ENCODE measurements around the gene GRM5. TPM values are rescaled to one million over a fixed set of nuclear protein-coding genes. Genes with fewer than 3 reads are reported as not detected.

Gene GRM5
- total RNA-seq, 3 donors from 2014 or later = 0.33 TPM; not detected in 2

DNA sequence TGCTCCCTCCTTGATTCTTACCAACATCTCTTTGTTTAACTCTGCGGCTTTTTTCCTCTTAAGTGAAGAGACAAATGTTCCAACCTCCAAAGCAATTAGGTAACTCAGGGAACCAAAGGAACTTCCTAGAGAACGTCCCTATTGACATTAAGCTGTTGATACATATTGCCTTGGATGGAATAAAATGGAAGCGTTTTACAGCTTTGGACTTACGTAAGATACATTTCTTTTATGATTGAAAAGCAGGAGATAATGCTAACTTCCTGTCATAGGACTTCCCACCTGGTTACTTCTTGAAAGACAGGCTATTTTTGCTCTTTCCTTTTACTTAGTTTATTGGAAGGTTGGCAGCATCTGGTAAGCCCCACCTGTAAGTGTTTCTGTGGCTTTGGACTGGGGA is 482.5 kb downstream of the GRM5 start:
- Histone ChIP-seq H3K4me1 (no peaks in the 10 kb centered on the region), H3K36me3 (no peaks in the 10 kb centered on the region), H3K9me3 (no peaks in the 10 kb centered on the region), H3K27me3 (no peaks in the 10 kb centered on the region), H3K27ac (no peak overlapping the region), H3K4me3 (no peak overlapping the region)
- TF ChIP-seq POLR2A (IDR thresholded peaks at IDR 0.05) (no peak), POLR2AphosphoS5 (IDR thresholded peaks at IDR 0.05) (no peak)
- TF ChIP-seq, protein P1, sequence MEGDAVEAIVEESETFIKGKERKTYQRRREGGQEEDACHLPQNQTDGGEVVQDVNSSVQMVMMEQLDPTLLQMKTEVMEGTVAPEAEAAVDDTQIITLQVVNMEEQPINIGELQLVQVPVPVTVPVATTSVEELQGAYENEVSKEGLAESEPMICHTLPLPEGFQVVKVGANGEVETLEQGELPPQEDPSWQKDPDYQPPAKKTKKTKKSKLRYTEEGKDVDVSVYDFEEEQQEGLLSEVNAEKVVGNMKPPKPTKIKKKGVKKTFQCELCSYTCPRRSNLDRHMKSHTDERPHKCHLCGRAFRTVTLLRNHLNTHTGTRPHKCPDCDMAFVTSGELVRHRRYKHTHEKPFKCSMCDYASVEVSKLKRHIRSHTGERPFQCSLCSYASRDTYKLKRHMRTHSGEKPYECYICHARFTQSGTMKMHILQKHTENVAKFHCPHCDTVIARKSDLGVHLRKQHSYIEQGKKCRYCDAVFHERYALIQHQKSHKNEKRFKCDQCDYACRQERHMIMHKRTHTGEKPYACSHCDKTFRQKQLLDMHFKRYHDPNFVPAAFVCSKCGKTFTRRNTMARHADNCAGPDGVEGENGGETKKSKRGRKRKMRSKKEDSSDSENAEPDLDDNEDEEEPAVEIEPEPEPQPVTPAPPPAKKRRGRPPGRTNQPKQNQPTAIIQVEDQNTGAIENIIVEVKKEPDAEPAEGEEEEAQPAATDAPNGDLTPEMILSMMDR (IDR thresholded peaks at IDR 0.05) = no peak
- no peak for DNase-seq (ENCODE audit: low spot score in 2 of 2)
- intact Hi-C loops (cut with DNase I; ENCODE audit: low total_unique reads) = loop anchor here (10.0 kb wide), 1 partner anchor 978 kb away; no protein-coding TSS in a partner anchor

DNA sequence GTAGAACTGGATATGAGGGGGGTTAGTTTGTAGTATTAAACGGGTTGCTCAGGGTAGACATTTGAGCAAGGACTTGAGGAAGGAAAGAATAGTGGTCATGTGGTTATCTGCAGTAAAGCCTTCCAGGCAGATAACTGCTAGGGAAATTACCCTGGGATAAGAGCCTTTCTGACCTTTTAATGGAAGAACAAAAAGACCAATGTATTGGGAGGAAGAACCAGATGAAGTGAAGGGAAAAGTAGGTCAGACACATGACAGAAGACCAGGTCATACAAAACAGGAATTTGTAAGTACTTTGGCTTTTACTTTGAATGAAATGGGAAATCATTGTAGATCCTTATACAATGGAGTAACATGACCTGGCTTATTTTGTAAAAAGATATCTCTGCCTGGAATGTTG is 486.3 kb downstream of the GRM5 start:
- no peak for TF ChIP-seq POLR2AphosphoS5 (IDR thresholded peaks at IDR 0.05)
- TF ChIP-seq, protein P1 (IDR thresholded peaks at IDR 0.05) = no peak
- no peak for TF ChIP-seq POLR2A (IDR thresholded peaks at IDR 0.05)
- Histone ChIP-seq H3K27me3 (no peaks in the 10 kb centered on the region), H3K9me3 (no peaks in the 10 kb centered on the region), H3K4me3 (no peak overlapping the region), H3K4me1 (no peaks in the 10 kb centered on the region), H3K27ac (no peak overlapping the region), H3K36me3 (no peaks in the 10 kb centered on the region)
- intact Hi-C loops (cut with DNase I; ENCODE audit: low total_unique reads) = no loop called here
- DNase-seq (ENCODE audit: low spot score in 2 of 2) = no peak

DNA sequence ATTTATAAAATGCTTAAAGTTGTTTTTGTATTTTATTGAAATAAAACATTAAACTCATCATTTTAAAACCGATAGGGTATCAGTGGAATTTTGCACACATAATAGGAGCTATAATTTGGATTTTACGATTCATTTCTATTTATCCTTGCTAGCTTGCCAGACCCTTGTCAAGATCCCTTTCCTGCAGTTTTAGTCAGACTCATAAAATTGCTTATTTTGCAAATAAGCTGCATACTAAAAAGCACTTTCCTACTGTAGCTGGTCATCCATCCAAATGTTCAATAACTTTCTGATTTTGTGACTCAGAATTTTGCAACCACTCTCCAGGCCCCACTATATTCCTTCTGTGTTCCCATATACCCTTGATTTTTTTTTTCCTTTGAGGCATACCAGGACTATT is 489.0 kb downstream of the GRM5 start:
- Histone ChIP-seq H3K4me1 (no peaks in the 10 kb centered on the region), H3K9me3 (no peaks in the 10 kb centered on the region), H3K36me3 (no peaks in the 10 kb centered on the region), H3K27me3 (no peaks in the 10 kb centered on the region), H3K4me3 (no peak overlapping the region), H3K27ac (no peak overlapping the region)
- DNase-seq (ENCODE audit: low spot score in 2 of 2) = no peak
- TF ChIP-seq, protein P1 (IDR thresholded peaks at IDR 0.05) = no peak
- no peak for TF ChIP-seq POLR2A (IDR thresholded peaks at IDR 0.05)
- no peak for TF ChIP-seq POLR2AphosphoS5 (IDR thresholded peaks at IDR 0.05)
- intact Hi-C loops (cut with DNase I; ENCODE audit: low total_unique reads) = no loop called here

DNA sequence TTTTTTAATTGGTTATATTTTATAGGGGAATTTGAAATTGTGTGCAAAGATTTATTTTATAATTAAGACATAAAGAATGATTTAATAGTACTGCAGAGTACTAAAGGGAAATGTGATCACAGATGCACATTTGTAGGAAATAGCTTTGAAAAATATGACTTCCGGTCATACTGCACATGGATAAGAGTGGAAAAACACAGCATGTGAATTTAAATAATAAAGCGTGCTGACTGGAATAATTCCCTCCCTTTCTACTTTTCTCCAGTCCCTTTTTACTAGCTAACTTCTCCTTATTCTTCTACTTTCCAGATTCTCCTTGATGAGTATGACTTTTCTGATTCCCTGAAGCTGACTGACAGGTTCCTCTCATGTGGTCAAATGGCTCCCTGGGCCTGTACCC is 489.9 kb downstream of the GRM5 start:
- H3K36me3 ChIP-seq = no peaks in the 10 kb centered on the region
- H3K4me3 ChIP-seq = no peak overlapping the region
- intact Hi-C loops (cut with DNase I; ENCODE audit: low total_unique reads) = no loop called here
- TF ChIP-seq POLR2A (IDR thresholded peaks at IDR 0.05) = no peak
- TF ChIP-seq, protein P1 (IDR thresholded peaks at IDR 0.05) = no peak
- no peak for TF ChIP-seq POLR2AphosphoS5 (IDR thresholded peaks at IDR 0.05)
- no peak overlapping the region for H3K27ac ChIP-seq
- H3K9me3 ChIP-seq = no peaks in the 10 kb centered on the region
- no peaks in the 10 kb centered on the region for H3K4me1 ChIP-seq
- no peak for DNase-seq (ENCODE audit: low spot score in 2 of 2)
- no peaks in the 10 kb centered on the region for H3K27me3 ChIP-seq

DNA sequence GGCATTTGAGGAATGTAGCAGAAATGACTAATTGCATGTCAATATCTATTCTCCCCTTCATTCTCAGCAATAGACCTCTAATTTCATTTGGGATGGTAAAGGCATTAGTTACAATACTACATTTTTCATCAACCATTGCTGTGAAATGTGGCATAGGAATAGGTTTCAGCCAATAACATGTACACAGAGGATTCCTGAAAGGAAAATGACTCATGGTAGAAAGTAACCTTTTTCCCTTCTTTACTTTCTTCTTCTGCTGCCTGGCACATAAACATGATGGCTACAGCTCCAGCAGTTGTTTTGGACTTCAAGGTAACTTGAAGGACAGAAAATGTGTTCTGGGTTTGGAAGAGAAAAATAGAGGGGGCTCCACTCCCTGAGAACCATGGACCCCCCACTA is 496.4 kb downstream of the GRM5 start:
- intact Hi-C loops (cut with DNase I; ENCODE audit: low total_unique reads) = no loop called here
- no peaks in the 10 kb centered on the region for H3K27me3 ChIP-seq
- no peak for DNase-seq (ENCODE audit: low spot score in 2 of 2)
- no peaks in the 10 kb centered on the region for H3K36me3 ChIP-seq
- no peaks in the 10 kb centered on the region for H3K4me1 ChIP-seq
- H3K27ac ChIP-seq = no peak overlapping the region
- H3K9me3 ChIP-seq = no peaks in the 10 kb centered on the region
- H3K4me3 ChIP-seq = no peak overlapping the region
- TF ChIP-seq POLR2AphosphoS5 (IDR thresholded peaks at IDR 0.05) (no peak), POLR2A (IDR thresholded peaks at IDR 0.05) (no peak)
- TF ChIP-seq, protein P1 (IDR thresholded peaks at IDR 0.05) = no peak
